K562 treated with DMSO at 1 percent for 12 hours (cell line): ENCODE data around the gene TMPRSS12. TPM values are rescaled to one million over a fixed set of nuclear protein-coding genes. Genes with fewer than 3 reads are reported as not detected.

Experiments used
- total RNA-seq: library from RNA; unstranded; fragments of 300-600 nt; gene quantifications from 2 replicates; pipeline ENCODE4 v1.2.3, GENCODE V29; 2022; ENCODE audit not compliant: insufficient read depth

Gene TMPRSS12, protein sequence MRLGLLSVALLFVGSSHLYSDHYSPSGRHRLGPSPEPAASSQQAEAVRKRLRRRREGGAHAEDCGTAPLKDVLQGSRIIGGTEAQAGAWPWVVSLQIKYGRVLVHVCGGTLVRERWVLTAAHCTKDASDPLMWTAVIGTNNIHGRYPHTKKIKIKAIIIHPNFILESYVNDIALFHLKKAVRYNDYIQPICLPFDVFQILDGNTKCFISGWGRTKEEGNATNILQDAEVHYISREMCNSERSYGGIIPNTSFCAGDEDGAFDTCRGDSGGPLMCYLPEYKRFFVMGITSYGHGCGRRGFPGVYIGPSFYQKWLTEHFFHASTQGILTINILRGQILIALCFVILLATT
- total RNA-seq: not detected in 2 replicates

GRCh38 chr12:50842637-50843493 lies at the start of gene TMPRSS12:
Gene TMPRSS12, plus strand, starts transcription at chr12:50842926. Its CDS starts 39 bp downstream, at chr12:50842965.

Other genes with a start within 250 kb of the TMPRSS12 start
- 14.0 and 26.0 TPM in 2 replicates for gene ATF1, start 78.8 kb upstream of the TMPRSS12 start, total RNA-seq
- gene HIGD1C, start 109.6 kb downstream of the TMPRSS12 start, total RNA-seq: not detected in 2 replicates
- gene SLC11A2, start 183.5 kb downstream of the TMPRSS12 start, total RNA-seq: 8.9 and 32.9 TPM in 2 replicates
- gene LETMD1, start 205.4 kb downstream of the TMPRSS12 start, total RNA-seq: 106 and 151 TPM in 2 replicates
- 8.3 and 25.6 TPM in 2 replicates for gene CSRNP2, start 240.7 kb downstream of the TMPRSS12 start, total RNA-seq